Activated naive CD8-positive, alpha-beta T cell treated with anti-CD3 and anti-CD28 coated beads for 36 hours (primary cell): Measurements from ENCODE around the gene PTH1R. TPM values are rescaled to one million over a fixed set of nuclear protein-coding genes. Genes with fewer than 3 reads are reported as not detected.
A peak's percentile ranks its signal among the peaks of the same experiment; 100 is the strongest.

Experiments
- DNase-seq: peaks from one replicate; pipeline ENCODE4 v3.0.0; 2021
- H3K27ac Mint-ChIP-seq: one replicate; pipeline ENCODE4 v1.8.0; 2022; ENCODE audit warnings: mild to moderate bottlenecking, moderate library complexity, mixed read lengths
- H3K27me3 Mint-ChIP-seq: one replicate; pipeline ENCODE4 v1.8.0; 2022; ENCODE audit warnings: mild to moderate bottlenecking, mixed read lengths
- H3K36me3 Mint-ChIP-seq: one replicate; pipeline ENCODE4 v1.8.0; 2021; ENCODE audit warnings: mild to moderate bottlenecking, mixed read lengths
- H3K4me1 Mint-ChIP-seq: one replicate; pipeline ENCODE4 v1.8.0; 2021; ENCODE audit warnings: mixed read lengths
- H3K4me3 Mint-ChIP-seq: one replicate; pipeline ENCODE4 v1.8.0; 2022; ENCODE audit warnings: mild to moderate bottlenecking, moderate library complexity, mixed read lengths
- H3K9me3 Mint-ChIP-seq: one replicate; pipeline ENCODE4 v1.8.0; 2022; ENCODE audit warnings: mixed read lengths
- total RNA-seq, 2 experiments: library from RNA; stranded (reverse); gene quantifications; one replicate each; pipeline ENCODE4 v1.2.3, GENCODE V29; 2021

The PTH1R gene
- total RNA-seq, 2 experiments from 2014 or later = not detected

DNA sequence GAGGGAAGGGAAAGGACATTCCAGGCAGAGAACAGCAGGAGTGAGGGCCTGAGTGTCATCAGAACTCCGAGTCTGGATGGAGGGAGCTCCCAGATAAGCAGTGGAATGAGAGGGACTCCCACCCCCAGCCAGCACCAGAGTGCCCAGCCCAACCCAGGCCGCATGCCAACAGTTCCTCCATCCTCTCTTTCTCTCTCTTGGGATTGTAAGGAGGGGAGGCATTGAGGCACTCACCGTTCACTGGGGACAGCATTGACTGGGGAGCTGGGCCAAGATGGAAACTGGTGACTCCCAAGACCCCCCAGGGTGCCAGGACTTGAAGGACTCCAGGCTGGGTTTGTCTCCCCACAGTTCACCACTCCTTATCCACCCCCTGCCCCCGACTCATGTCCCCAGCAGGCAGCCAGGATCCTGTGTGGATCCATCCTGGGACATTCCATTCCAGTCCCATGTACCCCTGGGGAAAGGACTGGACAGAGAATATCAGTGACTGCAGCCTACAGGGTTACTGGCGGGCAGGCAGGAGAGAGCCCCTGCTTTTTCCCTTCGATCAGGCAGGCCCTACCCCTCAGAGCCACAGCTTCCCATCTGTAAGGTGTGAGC, 15.7 kb downstream of the PTH1R start:
- Mint-ChIP-seq H3K27me3 (peaks cover 61% of the 10 kb centered on the region), H3K4me1 (no peaks in the 10 kb centered on the region), H3K36me3 (no peaks in the 10 kb centered on the region), H3K4me3 (no peak overlapping the region), H3K9me3 (no peaks in the 10 kb centered on the region), H3K27ac (no peak overlapping the region)
- no peak for DNase-seq

- H3K36me3 Mint-ChIP-seq = no peaks in the 10 kb centered on the region
- no peak overlapping the region for H3K27ac Mint-ChIP-seq
- DNase-seq = no peak
- no peaks in the 10 kb centered on the region for H3K9me3 Mint-ChIP-seq
- no peak overlapping the region for H3K4me3 Mint-ChIP-seq
- H3K27me3 Mint-ChIP-seq = peaks cover 66% of the 10 kb centered on the region
- no peaks in the 10 kb centered on the region for H3K4me1 Mint-ChIP-seq
Observed at GRCh38 chr3:46893763-46894162, 16.2 kb downstream of the PTH1R start.

DNA sequence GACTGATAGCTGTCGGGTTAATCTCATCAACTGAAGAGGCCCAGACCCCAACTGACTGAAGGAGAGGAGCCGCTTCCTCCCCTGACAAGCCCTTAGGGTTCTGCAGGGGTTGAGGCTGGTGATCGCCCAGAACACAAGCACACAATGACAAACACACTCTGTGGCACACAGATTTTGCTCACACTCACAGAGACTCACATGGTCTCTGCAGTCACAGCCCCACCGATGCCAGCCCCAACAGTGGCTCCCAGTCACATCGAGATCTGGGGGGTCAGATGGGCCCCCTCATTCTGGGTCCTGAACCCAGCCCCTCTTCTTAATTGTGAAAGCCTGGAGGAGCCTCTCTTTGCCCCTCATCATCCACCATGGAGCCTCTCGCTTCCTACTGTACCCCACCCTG, 16.7 kb downstream of the PTH1R start:
- no peak overlapping the region for H3K4me3 Mint-ChIP-seq
- no peaks in the 10 kb centered on the region for H3K9me3 Mint-ChIP-seq
- peaks cover 71% of the 10 kb centered on the region for H3K27me3 Mint-ChIP-seq
- no peak for DNase-seq
- H3K27ac Mint-ChIP-seq = no peak overlapping the region
- no peaks in the 10 kb centered on the region for H3K36me3 Mint-ChIP-seq
- no peaks in the 10 kb centered on the region for H3K4me1 Mint-ChIP-seq

- peak; percentile 75 for DNase-seq
- Mint-ChIP-seq H3K27me3 (peaks cover 73% of the 10 kb centered on the region), H3K4me3 (no peak overlapping the region), H3K36me3 (no peaks in the 10 kb centered on the region), H3K27ac (no peak overlapping the region), H3K9me3 (no peaks in the 10 kb centered on the region), H3K4me1 (no peaks in the 10 kb centered on the region)
Observed at GRCh38 chr3:46895204-46895660, 17.7 kb downstream of the PTH1R start.

- DNase-seq = no peak
- no peaks in the 10 kb centered on the region for H3K36me3 Mint-ChIP-seq
Observed at GRCh38 chr3:46895761-46896160, 18.2 kb downstream of the PTH1R start.

DNA sequence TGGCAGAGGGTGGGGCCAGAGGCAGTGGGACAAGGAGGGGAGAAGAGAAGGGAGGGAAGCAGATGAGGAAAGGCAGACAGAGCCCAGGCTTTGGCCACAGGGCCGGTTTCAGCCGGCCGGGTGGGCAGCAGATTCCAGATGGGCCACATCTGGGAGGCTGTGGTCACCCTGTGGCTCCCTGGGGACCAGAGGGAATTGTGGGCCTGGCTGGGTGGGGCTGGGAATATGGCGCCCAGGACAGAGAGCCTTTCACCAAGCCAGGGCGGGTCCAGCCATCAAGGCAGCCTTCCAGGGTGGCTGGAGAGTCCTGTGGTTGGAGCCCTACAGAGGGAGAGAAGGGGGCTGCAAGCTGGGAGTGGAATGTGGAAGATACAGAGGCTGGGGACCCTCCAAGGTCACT, 18.9 kb downstream of the PTH1R start:
- no peaks in the 10 kb centered on the region for H3K4me1 Mint-ChIP-seq
- no peak overlapping the region for H3K4me3 Mint-ChIP-seq
- H3K36me3 Mint-ChIP-seq = no peaks in the 10 kb centered on the region
- H3K27ac Mint-ChIP-seq = no peak overlapping the region
- H3K9me3 Mint-ChIP-seq = no peaks in the 10 kb centered on the region
- H3K27me3 Mint-ChIP-seq = peaks cover 63% of the 10 kb centered on the region
- no peak for DNase-seq

More at GRCh38 chr3:46895761-46896160, 18.2 kb downstream of the PTH1R start:
- no peaks in the 10 kb centered on the region for H3K4me1 Mint-ChIP-seq
- H3K9me3 Mint-ChIP-seq = no peaks in the 10 kb centered on the region
- H3K4me3 Mint-ChIP-seq = no peak overlapping the region
- peaks cover 70% of the 10 kb centered on the region for H3K27me3 Mint-ChIP-seq
- H3K27ac Mint-ChIP-seq = no peak overlapping the region

- Mint-ChIP-seq H3K9me3 (no peaks in the 10 kb centered on the region), H3K4me1 (no peaks in the 10 kb centered on the region), H3K36me3 (no peaks in the 10 kb centered on the region), H3K4me3 (no peak overlapping the region), H3K27me3 (peaks cover 57% of the 10 kb centered on the region), H3K27ac (no peak overlapping the region)
- no peak for DNase-seq
Observed at GRCh38 chr3:46897031-46897430, 19.5 kb downstream of the PTH1R start.

GRCh38 chr3:46897829-46898320, 20.4 kb downstream of the PTH1R start:
- peaks cover 49% of the 10 kb centered on the region for H3K27me3 Mint-ChIP-seq
- no peaks in the 10 kb centered on the region for H3K4me1 Mint-ChIP-seq
- H3K9me3 Mint-ChIP-seq = no peaks in the 10 kb centered on the region
- no peak overlapping the region for H3K4me3 Mint-ChIP-seq
- no peaks in the 10 kb centered on the region for H3K36me3 Mint-ChIP-seq
- no peak overlapping the region for H3K27ac Mint-ChIP-seq
- DNase-seq = no peak

GRCh38 chr3:46898321-46899150, 21.0 kb downstream of the PTH1R start:
- no peak for DNase-seq
- Mint-ChIP-seq H3K36me3 (no peaks in the 10 kb centered on the region), H3K4me1 (no peaks in the 10 kb centered on the region), H3K27me3 (peaks cover 43% of the 10 kb centered on the region), H3K27ac (no peak overlapping the region), H3K4me3 (peak overlapping the region; percentile 14), H3K9me3 (no peaks in the 10 kb centered on the region)

DNA sequence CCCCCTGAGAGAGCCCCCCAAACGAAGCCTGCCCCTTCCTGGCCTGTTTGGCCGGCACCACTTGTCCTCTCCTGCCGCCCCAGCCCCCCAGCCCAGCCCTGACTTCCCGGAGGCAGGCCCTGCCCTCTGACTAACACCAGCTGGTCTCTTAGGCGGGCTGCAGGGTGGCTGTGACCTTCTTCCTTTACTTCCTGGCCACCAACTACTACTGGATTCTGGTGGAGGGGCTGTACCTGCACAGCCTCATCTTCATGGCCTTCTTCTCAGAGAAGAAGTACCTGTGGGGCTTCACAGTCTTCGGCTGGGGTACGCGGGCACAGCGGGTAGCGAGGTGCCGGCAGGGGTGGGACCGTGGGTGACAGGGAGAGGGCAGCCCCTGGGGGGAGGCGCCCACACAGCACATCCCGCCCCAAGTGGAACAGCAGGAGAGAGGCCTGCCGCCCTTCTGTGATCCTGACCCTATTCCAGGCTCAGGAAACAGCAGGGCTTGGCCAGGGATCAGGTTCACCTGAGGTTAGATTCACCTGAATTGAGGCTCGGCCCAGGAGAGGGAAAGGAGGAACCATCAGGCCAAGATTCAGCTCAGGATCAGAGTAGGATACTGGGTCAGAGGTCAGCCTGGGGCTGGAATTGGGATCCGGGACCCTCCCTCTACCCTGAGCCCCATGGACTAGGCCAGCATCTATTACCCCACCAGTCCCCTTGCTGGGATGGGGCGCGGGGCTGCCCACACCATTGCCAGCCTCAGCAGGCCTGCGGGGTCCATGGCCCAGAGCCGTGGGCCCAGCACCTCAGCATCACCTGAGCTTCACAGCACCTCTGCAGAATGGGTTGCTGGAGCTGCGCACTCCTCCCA, 21.9 kb downstream of the PTH1R start:
- H3K27me3 Mint-ChIP-seq = peaks cover 35% of the 10 kb centered on the region
- H3K36me3 Mint-ChIP-seq = no peaks in the 10 kb centered on the region
- H3K4me3 Mint-ChIP-seq = no peak overlapping the region
- no peak overlapping the region for H3K27ac Mint-ChIP-seq
- DNase-seq = no peak
- H3K4me1 Mint-ChIP-seq = no peaks in the 10 kb centered on the region
- H3K9me3 Mint-ChIP-seq = no peaks in the 10 kb centered on the region

GRCh38 chr3:46900007-46900292, 22.4 kb downstream of the PTH1R start:
- no peak overlapping the region for H3K27ac Mint-ChIP-seq
- no peaks in the 10 kb centered on the region for H3K9me3 Mint-ChIP-seq
- no peaks in the 10 kb centered on the region for H3K4me1 Mint-ChIP-seq
- no peak overlapping the region for H3K4me3 Mint-ChIP-seq
- H3K36me3 Mint-ChIP-seq = no peaks in the 10 kb centered on the region
- DNase-seq = no peak
- peaks cover 32% of the 10 kb centered on the region for H3K27me3 Mint-ChIP-seq

DNA sequence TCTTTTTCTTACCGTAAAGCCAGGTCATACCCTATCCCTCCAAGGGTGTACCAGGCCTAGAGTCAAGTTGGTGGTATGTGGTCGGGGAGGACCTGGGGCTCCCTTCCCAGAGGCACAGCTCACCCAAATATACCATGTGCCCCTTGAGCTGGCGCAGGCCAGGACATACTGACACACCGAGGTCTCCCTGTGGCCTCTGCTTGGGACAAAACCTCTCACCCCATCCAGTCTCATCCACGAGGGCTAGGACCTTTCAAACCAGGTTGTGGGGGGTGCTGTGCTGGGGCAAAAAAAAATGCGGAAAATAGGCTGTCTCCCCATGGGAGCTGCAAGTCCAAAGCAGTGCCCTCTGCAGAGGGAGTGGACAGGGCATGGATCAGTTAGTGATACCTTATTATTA, 22.8 kb downstream of the PTH1R start:
- DNase-seq = no peak
- Mint-ChIP-seq H3K9me3 (no peaks in the 10 kb centered on the region), H3K4me3 (no peak overlapping the region), H3K4me1 (no peaks in the 10 kb centered on the region), H3K27ac (no peak overlapping the region), H3K27me3 (peaks cover 29% of the 10 kb centered on the region), H3K36me3 (no peaks in the 10 kb centered on the region)

DNA sequence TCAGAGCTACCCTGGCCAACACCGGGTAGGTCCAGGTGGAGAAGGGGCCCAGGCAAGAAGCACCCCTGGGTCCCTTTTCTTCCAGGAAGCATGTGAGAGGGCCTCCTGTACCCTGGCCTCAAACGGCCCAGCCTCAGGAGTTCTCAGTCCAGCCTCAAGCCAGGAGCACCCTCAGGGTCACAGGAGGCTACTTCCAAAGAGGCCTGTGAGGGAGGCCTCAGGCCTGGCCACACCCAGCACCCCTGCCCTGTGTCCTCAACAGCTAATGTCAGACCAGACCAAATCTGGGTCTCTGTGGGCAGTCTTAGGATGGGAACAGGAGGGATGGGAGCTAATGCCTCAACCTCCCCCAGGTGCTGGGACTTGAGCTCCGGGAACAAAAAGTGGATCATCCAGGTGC, 23.5 kb downstream of the PTH1R start:
- DNase-seq = no peak
- no peak overlapping the region for H3K27ac Mint-ChIP-seq
- H3K4me1 Mint-ChIP-seq = no peaks in the 10 kb centered on the region
- no peaks in the 10 kb centered on the region for H3K36me3 Mint-ChIP-seq
- H3K27me3 Mint-ChIP-seq = peaks cover 27% of the 10 kb centered on the region
- H3K9me3 Mint-ChIP-seq = no peaks in the 10 kb centered on the region
- H3K4me3 Mint-ChIP-seq = no peak overlapping the region

DNA sequence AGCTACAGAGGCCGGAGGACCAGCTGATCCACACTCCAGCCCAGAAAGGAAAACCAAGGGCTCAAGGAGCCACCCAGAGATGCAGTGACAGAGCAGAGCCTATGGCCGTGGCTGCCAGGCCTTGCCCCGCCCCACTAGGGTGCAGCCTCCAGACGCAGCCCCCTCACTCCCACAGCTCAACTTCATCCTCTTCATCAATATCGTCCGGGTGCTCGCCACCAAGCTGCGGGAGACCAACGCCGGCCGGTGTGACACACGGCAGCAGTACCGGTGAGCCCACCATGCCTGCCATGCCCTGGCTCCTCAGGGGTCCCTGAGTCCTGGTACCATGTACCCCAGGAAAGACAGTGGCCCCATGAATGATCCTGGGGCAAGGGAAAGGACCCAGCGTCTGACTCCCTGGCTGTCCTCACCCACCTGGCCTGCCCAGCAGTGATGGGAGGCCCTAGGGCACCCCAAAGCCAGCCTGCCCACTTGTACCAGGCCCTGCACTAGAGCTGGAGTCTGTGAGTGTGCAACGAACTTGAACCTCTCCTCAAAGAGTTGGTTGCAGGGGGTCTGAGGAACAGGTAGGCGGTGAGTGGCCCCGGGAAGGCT, 24.2 kb downstream of the PTH1R start:
- H3K4me3 Mint-ChIP-seq = no peak overlapping the region
- H3K36me3 Mint-ChIP-seq = no peaks in the 10 kb centered on the region
- H3K27me3 Mint-ChIP-seq = peaks cover 21% of the 10 kb centered on the region
- no peak overlapping the region for H3K27ac Mint-ChIP-seq
- DNase-seq = no peak
- no peaks in the 10 kb centered on the region for H3K4me1 Mint-ChIP-seq
- no peaks in the 10 kb centered on the region for H3K9me3 Mint-ChIP-seq

GRCh38 chr3:46902188-46902631, 24.7 kb downstream of the PTH1R start:
- Mint-ChIP-seq H3K4me1 (no peaks in the 10 kb centered on the region), H3K27me3 (peaks cover 19% of the 10 kb centered on the region), H3K36me3 (no peaks in the 10 kb centered on the region), H3K27ac (no peak overlapping the region), H3K9me3 (no peaks in the 10 kb centered on the region), H3K4me3 (no peak overlapping the region)
- no peak for DNase-seq
